HuH-7 (cell line): ENCODE results near the gene TPMT.

ENCODE experiments used
- DNase-seq: peaks from one replicate; pipeline ENCODE4 v3.0.0; 2011; ENCODE audit warnings: low spot score

Gene TPMT

GRCh38 chr6:18110162-18110561 lies 44.7 kb downstream of the TPMT start:
- DNase-seq, result no peak

- no peak for DNase-seq
Observed at GRCh38 chr6:18107061-18107460, 47.8 kb downstream of the TPMT start.

- DNase-seq, result no peak
Observed at GRCh38 chr6:18102783-18103509, 51.9 kb downstream of the TPMT start.

GRCh38 chr6:18101873-18102272 lies 53.0 kb downstream of the TPMT start:
- DNase-seq, result no peak

GRCh38 chr6:18101271-18101670 lies 53.6 kb downstream of the TPMT start:
- DNase-seq, result no peak

- DNase-seq, result no peak
Observed at GRCh38 chr6:18100296-18100695, 54.6 kb downstream of the TPMT start.

GRCh38 chr6:18099511-18099910 lies 55.4 kb downstream of the TPMT start:
- DNase-seq, result no peak

- DNase-seq, result no peak
Observed at GRCh38 chr6:18096423-18096822, 58.5 kb downstream of the TPMT start.

GRCh38 chr6:18091382-18091781 lies 63.5 kb downstream of the TPMT start:
- DNase-seq, result no peak

GRCh38 chr6:18090349-18090786 lies 64.5 kb downstream of the TPMT start:
- DNase-seq, result no peak

GRCh38 chr6:18088419-18089296 lies 66.2 kb downstream of the TPMT start:
- no peak for DNase-seq

- no peak for DNase-seq
Observed at GRCh38 chr6:18087396-18088165, 67.3 kb downstream of the TPMT start.

- DNase-seq, result no peak
Observed at GRCh38 chr6:18081025-18081668, 73.7 kb downstream of the TPMT start.

GRCh38 chr6:18080544-18080943 lies 74.3 kb downstream of the TPMT start:
- no peak for DNase-seq

GRCh38 chr6:18078866-18079265 lies 76.0 kb downstream of the TPMT start:
- DNase-seq, result no peak
